ENCODE measurements around the gene PDS5A. TPM values are rescaled to one million over a fixed set of nuclear protein-coding genes. Genes with fewer than 3 reads are reported as not detected.

Gene PDS5A
- total and polyA plus RNA-seq, 10 donors, result 17.9 to 90.7 (median 71.3) TPM

DNA sequence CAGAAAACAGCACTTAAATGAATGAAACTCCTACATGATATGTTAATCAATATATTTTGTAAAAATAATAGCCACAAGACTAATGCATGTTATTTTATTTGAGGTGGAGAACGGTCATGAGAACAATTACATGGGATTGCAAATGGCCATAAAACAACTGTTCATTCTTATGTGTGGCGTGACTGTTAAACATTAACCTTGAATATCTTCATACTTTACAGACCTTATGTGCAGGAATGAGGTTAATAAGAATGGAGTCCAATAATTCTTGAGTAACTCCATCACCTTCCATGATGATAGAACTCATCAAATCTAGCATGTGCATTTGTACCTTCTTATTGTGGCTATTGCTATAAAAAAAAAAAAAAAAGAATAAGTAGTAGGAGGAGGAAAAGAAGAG is 55.3 kb downstream of the PDS5A start:
- 95 to 98% (median 98%) methylated on average over 2 of the region's 2 CpGs for WGBS, 5 donors
- DNase-seq, result no peak
- no peaks in the 10 kb centered on the region for H3K9me3 ChIP-seq
- no peak overlapping the region for H3K27ac ChIP-seq
- H3K27me3 ChIP-seq (replicated peaks in 1 of 7), result no peaks in the 10 kb centered on the region
- no peak overlapping the region for H3K4me3 ChIP-seq
- TF ChIP-seq POLR2AphosphoS5 (IDR thresholded peaks at IDR 0.05) (no peak), POLR2A (IDR thresholded peaks at IDR 0.05) (no peak)
- TF ChIP-seq, protein P1, sequence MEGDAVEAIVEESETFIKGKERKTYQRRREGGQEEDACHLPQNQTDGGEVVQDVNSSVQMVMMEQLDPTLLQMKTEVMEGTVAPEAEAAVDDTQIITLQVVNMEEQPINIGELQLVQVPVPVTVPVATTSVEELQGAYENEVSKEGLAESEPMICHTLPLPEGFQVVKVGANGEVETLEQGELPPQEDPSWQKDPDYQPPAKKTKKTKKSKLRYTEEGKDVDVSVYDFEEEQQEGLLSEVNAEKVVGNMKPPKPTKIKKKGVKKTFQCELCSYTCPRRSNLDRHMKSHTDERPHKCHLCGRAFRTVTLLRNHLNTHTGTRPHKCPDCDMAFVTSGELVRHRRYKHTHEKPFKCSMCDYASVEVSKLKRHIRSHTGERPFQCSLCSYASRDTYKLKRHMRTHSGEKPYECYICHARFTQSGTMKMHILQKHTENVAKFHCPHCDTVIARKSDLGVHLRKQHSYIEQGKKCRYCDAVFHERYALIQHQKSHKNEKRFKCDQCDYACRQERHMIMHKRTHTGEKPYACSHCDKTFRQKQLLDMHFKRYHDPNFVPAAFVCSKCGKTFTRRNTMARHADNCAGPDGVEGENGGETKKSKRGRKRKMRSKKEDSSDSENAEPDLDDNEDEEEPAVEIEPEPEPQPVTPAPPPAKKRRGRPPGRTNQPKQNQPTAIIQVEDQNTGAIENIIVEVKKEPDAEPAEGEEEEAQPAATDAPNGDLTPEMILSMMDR (IDR thresholded peaks at IDR 0.05 in 8 of 11, conservative IDR thresholded peaks at IDR 0.05 in 3 of 11), result no peak
- intact Hi-C loops (cut with DNase I; ENCODE audit: low total_unique reads), result no loop called here
- peaks cover 0 to 98% (median 50%) of the 10 kb centered on the region in 6 donors for H3K36me3 ChIP-seq
- H3K4me1 ChIP-seq, result no peaks in the 10 kb centered on the region

- TF ChIP-seq POLR2AphosphoS5 (IDR thresholded peaks at IDR 0.05) (no peak), POLR2A (IDR thresholded peaks at IDR 0.05) (no peak)
- TF ChIP-seq, protein P1 (IDR thresholded peaks at IDR 0.05 in 8 of 11, conservative IDR thresholded peaks at IDR 0.05 in 3 of 11), result no peak
- WGBS, 5 donors, result 92 to 98% (median 95%) methylated on average over 4 of the region's 4 CpGs
- Histone ChIP-seq H3K4me1 (no peaks in the 10 kb centered on the region), H3K4me3 (no peak overlapping the region), H3K27ac (no peak overlapping the region), H3K36me3 (peaks cover 4 to 100% (median 80%) of the 10 kb centered on the region in 6 donors), H3K9me3 (no peaks in the 10 kb centered on the region), H3K27me3 (replicated peaks in 1 of 7) (no peaks in the 10 kb centered on the region)
- no peak for DNase-seq
- intact Hi-C loops (cut with DNase I; ENCODE audit: low total_unique reads), result no loop called here
Observed at GRCh38 chr4:39913471-39913870, 64.2 kb downstream of the PDS5A start.

- Histone ChIP-seq H3K36me3 (peaks cover 4 to 97% (median 54%) of the 10 kb centered on the region in 6 donors), H3K4me3 (no peak overlapping the region), H3K4me1 (no peaks in the 10 kb centered on the region), H3K27me3 (replicated peaks in 1 of 7) (no peaks in the 10 kb centered on the region), H3K9me3 (no peaks in the 10 kb centered on the region), H3K27ac (no peak overlapping the region)
- TF ChIP-seq, protein P1 (IDR thresholded peaks at IDR 0.05 in 8 of 11, conservative IDR thresholded peaks at IDR 0.05 in 3 of 11), result no peak
- TF ChIP-seq POLR2AphosphoS5 (IDR thresholded peaks at IDR 0.05), result no peak
- TF ChIP-seq POLR2A (IDR thresholded peaks at IDR 0.05), result no peak
- intact Hi-C loops (cut with DNase I; ENCODE audit: low total_unique reads), result no loop called here
- DNase-seq, result no peak
- WGBS, 5 donors, result 91 to 98% (median 94%) methylated on average over 3 of the region's 3 CpGs
Observed at GRCh38 chr4:39910064-39910463, 67.6 kb downstream of the PDS5A start.

DNA sequence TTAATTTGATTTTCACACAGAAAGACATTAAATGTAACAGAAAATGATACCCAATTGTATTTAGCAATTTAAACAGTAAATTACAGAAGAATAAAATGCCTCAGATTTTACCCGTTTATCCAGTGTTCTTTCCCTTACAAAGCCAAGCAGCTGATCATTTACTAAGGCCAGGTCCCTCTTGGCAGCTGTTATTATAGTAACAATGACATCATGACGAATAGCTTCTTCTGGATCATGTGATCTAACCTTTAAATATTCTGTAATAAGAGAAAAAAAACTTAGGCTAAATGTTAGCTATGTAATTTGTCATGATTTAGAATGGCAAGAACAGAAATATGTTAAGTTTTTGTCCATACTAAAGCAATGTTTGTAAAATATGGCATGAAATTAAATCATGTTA is 69.4 kb downstream of the PDS5A start:
- Histone ChIP-seq H3K36me3 (peaks cover 3 to 97% (median 49%) of the 10 kb centered on the region in 6 donors), H3K9me3 (no peaks in the 10 kb centered on the region), H3K4me1 (no peaks in the 10 kb centered on the region), H3K27ac (no peak overlapping the region), H3K4me3 (no peak overlapping the region), H3K27me3 (replicated peaks in 1 of 7) (no peaks in the 10 kb centered on the region)
- WGBS, 5 donors, result 92 to 97% (median 94%) methylated on average over 2 of the region's 2 CpGs
- no peak for DNase-seq
- no peak for TF ChIP-seq POLR2A (IDR thresholded peaks at IDR 0.05)
- no peak for TF ChIP-seq POLR2AphosphoS5 (IDR thresholded peaks at IDR 0.05)
- TF ChIP-seq, protein P1 (IDR thresholded peaks at IDR 0.05 in 8 of 11, conservative IDR thresholded peaks at IDR 0.05 in 3 of 11), result no peak
- intact Hi-C loops (cut with DNase I; ENCODE audit: low total_unique reads), result no loop called here
